ENCODE data around the gene RAC2.

The RAC2 gene

DNA sequence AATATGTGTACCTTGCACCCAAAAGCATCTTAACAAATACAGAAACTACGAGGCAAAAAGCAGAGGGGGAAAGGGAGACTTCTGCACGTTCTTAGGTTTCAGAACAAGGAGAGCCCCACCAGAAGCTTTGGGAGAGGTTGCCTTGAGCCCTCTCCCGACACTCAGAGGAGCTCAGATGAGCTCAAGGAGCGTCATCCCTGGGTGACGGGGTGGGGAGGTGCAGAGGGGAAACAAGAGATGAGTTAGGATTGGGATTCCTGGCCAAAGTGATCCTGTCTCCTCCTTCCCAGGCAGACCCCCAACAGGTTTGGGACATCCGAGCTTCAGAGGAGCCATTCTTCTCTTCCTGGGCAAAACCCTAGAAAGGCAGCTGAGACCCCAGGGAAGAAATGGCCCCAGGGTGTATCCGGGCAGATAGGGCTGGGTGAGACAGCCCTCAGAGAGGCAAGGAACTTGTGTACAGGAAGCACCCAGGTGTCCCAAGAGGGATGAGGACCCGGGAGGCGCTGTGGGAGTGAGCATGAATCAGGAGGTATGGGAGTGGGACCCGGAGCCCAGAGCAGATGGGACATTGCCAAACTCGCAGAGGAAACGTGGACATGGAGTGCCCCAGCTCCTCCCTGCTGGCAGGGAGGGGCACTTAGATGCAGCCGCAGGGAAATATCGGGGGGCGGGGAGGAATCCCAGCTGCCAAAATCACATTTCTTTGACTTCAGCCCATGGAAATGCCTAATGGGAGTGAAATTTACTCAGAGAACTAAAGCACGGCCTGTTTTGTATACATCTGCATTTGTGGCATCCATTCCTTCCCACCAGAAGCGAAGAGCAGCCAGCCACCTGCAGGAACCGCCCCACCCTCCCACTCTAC lies 68.4 kb downstream of the RAC2 start:
- Histone ChIP-seq H3K9me3 (ENCODE audit: control insufficient read depth, insufficient read depth, low read depth, low read length) (no peaks in the 10 kb centered on the region), H3K4me1 (ENCODE audit: control insufficient read depth, insufficient read depth, low read length) (peaks cover 8% of the 10 kb centered on the region; the same call in 1 of the 2 replicates), H3K9ac (ENCODE audit: low read length) (no peak overlapping the region), H3K27me3 (ENCODE audit: control insufficient read depth, insufficient read depth, low read length) (no peaks in the 10 kb centered on the region; the same call in 1 of the 2 replicates), H3K36me3 (ENCODE audit: control insufficient read depth, insufficient read depth, low read length) (no peaks in the 10 kb centered on the region), H3K4me3 (ENCODE audit: low read depth, low read length) (no peak overlapping the region), H3K27ac (ENCODE audit: low read depth, low read length) (no peak overlapping the region)

Measured in HUES6 (cell line).